Measurements from ENCODE around the gene RAPGEF4. TPM values are rescaled to one million over a fixed set of nuclear protein-coding genes. Genes with fewer than 3 reads are reported as not detected.

Gene RAPGEF4
- total and polyA plus RNA-seq, 2 of the 8 experiments (the other 6 are each of a cell fraction or from before 2014, with no cell fraction given) = 1.2 to 2.6 TPM

DNA sequence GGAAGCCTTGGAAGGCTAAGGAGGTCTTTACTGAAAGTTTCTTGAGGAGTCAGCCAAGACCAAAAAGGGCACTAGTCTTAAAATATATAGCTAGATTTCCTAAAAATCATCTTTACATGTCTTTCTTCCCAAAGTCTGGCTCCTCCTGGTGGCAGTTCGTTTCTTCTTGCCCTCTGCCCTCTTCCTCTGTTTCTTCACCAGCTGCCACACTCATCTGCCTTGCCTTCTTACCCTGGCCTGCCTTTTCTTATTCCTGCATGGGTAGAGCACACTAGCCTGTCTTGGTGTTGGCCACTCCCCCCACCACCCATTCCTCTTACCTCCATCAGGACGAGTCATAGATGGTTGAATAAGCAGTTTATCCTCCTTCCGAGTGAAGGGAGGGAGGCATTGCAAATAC is 129.8 kb downstream of the RAPGEF4 start:
- FAIRE-seq = no peak
- Histone ChIP-seq H3K27ac (ENCODE audit: low read depth, low read length) (no peak overlapping the region), H4K91ac (replicated peaks; ENCODE audit: insufficient read length, low read length) (no peak overlapping the region), H3K56ac (replicated peaks; ENCODE audit: insufficient read length, low read depth, low read length) (no peak overlapping the region), H3K14ac (ENCODE audit: insufficient read length) (no peak overlapping the region), H3K36me3 (ENCODE audit: control insufficient read depth in 2 of 4, insufficient read depth in 4 of 4, low read length in 3 of 4) (no peaks in the 10 kb centered on the region), H3K79me1 (ENCODE audit: low read depth, low read length) (no peaks in the 10 kb centered on the region), H4K5ac (ENCODE audit: insufficient read length, low read depth, low read length) (no peak overlapping the region), H2BK5ac (ENCODE audit: low read depth, low read length) (no peak overlapping the region), H2AFZ (ENCODE audit: low read length) (no peak overlapping the region), H3K4me2 (ENCODE audit: insufficient read depth in 1 of 2, low read depth in 2 of 2, low read length in 2 of 2) (no peak overlapping the region), H3K79me2 (ENCODE audit: control insufficient read depth in 1 of 2, insufficient read depth in 2 of 2, low read length in 2 of 2) (no peaks in the 10 kb centered on the region), H3K9ac (replicated peaks in 1 of 4; ENCODE audit: extremely low read depth in 1 of 4, low read depth in 3 of 4, low read length in 3 of 4) (no peak overlapping the region), H2BK120ac (replicated peaks; ENCODE audit: low read depth, low read length) (no peak overlapping the region), H3K4ac (replicated peaks; ENCODE audit: insufficient read length, low read depth, low read length) (no peak overlapping the region), H3K27me3 (replicated peaks in 1 of 4; ENCODE audit: control insufficient read depth in 3 of 4, extremely low read depth in 1 of 4, insufficient read depth in 3 of 4, low read length in 3 of 4) (no peaks in the 10 kb centered on the region), H3K4me1 (replicated peaks in 1 of 4; ENCODE audit: control insufficient read depth in 3 of 4, insufficient read depth in 4 of 4, low read length in 3 of 4) (no peaks in the 10 kb centered on the region), H2BK20ac (ENCODE audit: low read length) (no peak overlapping the region), H4K8ac (ENCODE audit: extremely low read depth, insufficient read depth, low read length) (no peak overlapping the region), H4K20me1 (replicated peaks in 1 of 2; ENCODE audit: control insufficient read depth in 1 of 2, insufficient read depth in 2 of 2, low read length in 2 of 2) (no peaks in the 10 kb centered on the region), H2BK15ac (ENCODE audit: low read length) (no peak overlapping the region), H2BK12ac (ENCODE audit: low read depth, low read length) (no peak overlapping the region), H3K4me3 (ENCODE audit: extremely low read depth in 1 of 4, insufficient read depth in 2 of 4, low read depth in 3 of 4, low read length in 4 of 4) (no peak overlapping the region), H3K9me3 (ENCODE audit: insufficient read depth in 2 of 2, low read depth in 1 of 2, low read length in 1 of 2) (no peaks in the 10 kb centered on the region), H3K23ac (ENCODE audit: insufficient read length) (no peak overlapping the region), H3K23me2 (ENCODE audit: low read depth, low read length) (no peaks in the 10 kb centered on the region), H2AK5ac (ENCODE audit: low read depth, low read length) (no peak overlapping the region), H3K18ac (ENCODE audit: extremely low read depth, low read length) (no peak overlapping the region)
- ChIA-PET CTCF (ENCODE audit: partially characterized antibody) (interaction anchor here (0.6 to 12.2 kb wide), 22 partner anchors 8 to 163 kb away, joined by 3 to 139 read pairs (median 4); no protein-coding TSS in a partner anchor), POLR2A (ENCODE audit: partially characterized antibody) (interaction anchor here (1.2 kb wide), 1 partner anchor 66 kb away, joined by 3 read pairs; no protein-coding TSS in a partner anchor)
- 66% methylated on average over 3 of the region's 3 CpGs; no CpG with 5 or more reads in 1 of the 2 experiments for WGBS, 2 experiments (ENCODE audit: extremely low coverage in 1 of 2, insufficient coverage in 1 of 2, insufficient read length in 1 of 2, insufficient replicate concordance in 2 of 2, low coverage in 1 of 2, low lambda C conversion rate in 2 of 2, missing lambda C conversion rate in 1 of 2)
- DNase-seq (ENCODE audit: low read depth in 1 of 2, low spot score in 2 of 2) = no peak
- TF ChIP-seq HDAC2 (IDR thresholded peaks at IDR 0.05; ENCODE audit: borderline replicate concordance in 1 of 2, low read depth in 2 of 2, low read length in 2 of 2) (no peak), JUN (IDR thresholded peaks at IDR 0.05; ENCODE audit: low read depth, low read length) (no peak), POLR2A (IDR thresholded peaks at IDR 0.05; ENCODE audit: control extremely low read depth in 1 of 2, low read depth in 2 of 2, low read length in 2 of 2) (no peak), CBX8 (IDR thresholded peaks at IDR 0.05; ENCODE audit: borderline replicate concordance, low read depth, low read length) (no peak), EGR1 (IDR thresholded peaks at IDR 0.05; ENCODE audit: borderline replicate concordance, low read depth, low read length) (no peak), YY1 (IDR thresholded peaks at IDR 0.05; ENCODE audit: low read depth, low read length) (no peak), RNF2 (IDR thresholded peaks at IDR 0.05; ENCODE audit: borderline replicate concordance, low read depth, low read length, missing control alignments, poor library complexity, severe bottlenecking) (no peak), RXRA (IDR thresholded peaks at IDR 0.05; ENCODE audit: insufficient read depth, low read depth, low read length) (no peak), RAD21 (IDR thresholded peaks at IDR 0.05 in 1 of 2, conservative IDR thresholded peaks at IDR 0.05 in 1 of 2; ENCODE audit: low read depth in 2 of 2, low read length in 2 of 2) (peak in 1 of 2 experiments; percentile 17; a peak in 2 of 4 replicates), HDAC6 (IDR thresholded peaks at IDR 0.05; ENCODE audit: low read depth, low read length) (no peak), CTCF (IDR thresholded peaks at IDR 0.05; ENCODE audit: control extremely low read depth in 1 of 3, insufficient read depth in 1 of 3, low read depth in 1 of 3, low read length in 3 of 3) (peak; percentile 30 to 57 (median 35))

Data from H1 (cell line).